ENCODE results near the gene PDE4D. TPM values are rescaled to one million over a fixed set of nuclear protein-coding genes. Genes with fewer than 3 reads are reported as not detected.

PDE4D gene
- total and polyA plus RNA-seq, 10 of the 15 experiments (the other 5 are each of a cell fraction or from before 2014, with no cell fraction given) = 0.87 to 4.1 (median 2.2) TPM

DNA sequence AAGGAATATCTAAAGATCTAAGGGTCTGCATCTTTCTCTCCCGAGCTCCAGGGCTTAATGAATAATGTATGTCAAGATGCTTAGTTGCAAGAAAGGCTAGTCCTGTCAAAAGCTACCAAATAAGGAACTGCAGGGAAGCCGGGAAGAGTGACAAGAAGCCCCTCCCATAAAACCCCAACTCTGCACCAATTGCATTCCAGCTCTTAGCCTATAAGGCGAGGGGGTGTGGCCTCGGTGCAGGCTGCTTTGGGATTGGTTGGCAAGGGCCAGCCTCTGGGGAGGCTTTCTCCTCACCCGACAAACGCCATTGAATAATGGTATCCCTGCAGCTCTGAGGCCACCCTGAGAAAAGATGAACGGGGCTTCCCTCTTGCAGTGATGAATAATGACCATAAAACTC, 893.7 kb downstream of the PDE4D start (continued):
- no peak for TF ChIP-seq FOS (IDR thresholded peaks at IDR 0.05; ENCODE audit: borderline replicate concordance, extremely low read depth, insufficient read length)
- TF ChIP-seq ZSCAN29 (IDR thresholded peaks at IDR 0.05) = no peak
- TF ChIP-seq, protein P1, sequence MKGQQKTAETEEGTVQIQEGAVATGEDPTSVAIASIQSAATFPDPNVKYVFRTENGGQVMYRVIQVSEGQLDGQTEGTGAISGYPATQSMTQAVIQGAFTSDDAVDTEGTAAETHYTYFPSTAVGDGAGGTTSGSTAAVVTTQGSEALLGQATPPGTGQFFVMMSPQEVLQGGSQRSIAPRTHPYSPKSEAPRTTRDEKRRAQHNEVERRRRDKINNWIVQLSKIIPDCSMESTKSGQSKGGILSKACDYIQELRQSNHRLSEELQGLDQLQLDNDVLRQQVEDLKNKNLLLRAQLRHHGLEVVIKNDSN (IDR thresholded peaks at IDR 0.05; ENCODE audit: borderline replicate concordance, extremely low read length, insufficient read depth, low read depth, low read length) = no peak
- TF ChIP-seq, protein P2, sequence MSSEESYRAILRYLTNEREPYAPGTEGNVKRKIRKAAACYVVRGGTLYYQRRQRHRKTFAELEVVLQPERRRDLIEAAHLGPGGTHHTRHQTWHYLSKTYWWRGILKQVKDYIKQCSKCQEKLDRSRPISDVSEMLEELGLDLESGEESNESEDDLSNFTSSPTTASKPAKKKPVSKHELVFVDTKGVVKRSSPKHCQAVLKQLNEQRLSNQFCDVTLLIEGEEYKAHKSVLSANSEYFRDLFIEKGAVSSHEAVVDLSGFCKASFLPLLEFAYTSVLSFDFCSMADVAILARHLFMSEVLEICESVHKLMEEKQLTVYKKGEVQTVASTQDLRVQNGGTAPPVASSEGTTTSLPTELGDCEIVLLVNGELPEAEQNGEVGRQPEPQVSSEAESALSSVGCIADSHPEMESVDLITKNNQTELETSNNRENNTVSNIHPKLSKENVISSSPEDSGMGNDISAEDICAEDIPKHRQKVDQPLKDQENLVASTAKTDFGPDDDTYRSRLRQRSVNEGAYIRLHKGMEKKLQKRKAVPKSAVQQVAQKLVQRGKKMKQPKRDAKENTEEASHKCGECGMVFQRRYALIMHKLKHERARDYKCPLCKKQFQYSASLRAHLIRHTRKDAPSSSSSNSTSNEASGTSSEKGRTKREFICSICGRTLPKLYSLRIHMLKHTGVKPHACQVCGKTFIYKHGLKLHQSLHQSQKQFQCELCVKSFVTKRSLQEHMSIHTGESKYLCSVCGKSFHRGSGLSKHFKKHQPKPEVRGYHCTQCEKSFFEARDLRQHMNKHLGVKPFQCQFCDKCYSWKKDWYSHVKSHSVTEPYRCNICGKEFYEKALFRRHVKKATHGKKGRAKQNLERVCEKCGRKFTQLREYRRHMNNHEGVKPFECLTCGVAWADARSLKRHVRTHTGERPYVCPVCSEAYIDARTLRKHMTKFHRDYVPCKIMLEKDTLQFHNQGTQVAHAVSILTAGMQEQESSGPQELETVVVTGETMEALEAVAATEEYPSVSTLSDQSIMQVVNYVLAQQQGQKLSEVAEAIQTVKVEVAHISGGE (CRISPR knock-in tag; IDR thresholded peaks at IDR 0.05) = no peak

DNA sequence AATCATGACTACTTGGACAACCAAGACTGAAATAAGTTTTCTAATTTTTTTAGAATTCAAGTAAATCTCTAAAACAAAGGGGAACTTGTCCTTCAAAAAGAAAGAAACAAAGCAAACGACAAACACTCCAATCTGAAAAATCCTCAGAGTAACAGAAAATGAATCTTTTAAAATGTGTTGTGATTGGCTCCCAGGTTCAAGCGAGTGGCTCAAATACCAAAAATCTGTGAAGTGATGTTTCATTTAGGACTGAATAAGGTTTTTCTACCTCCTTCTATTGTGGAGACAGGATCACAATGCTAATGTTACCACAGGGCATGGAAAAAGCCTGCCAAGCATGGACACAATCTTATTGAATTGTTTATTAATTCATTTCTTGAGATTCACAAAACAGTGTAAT, 895.0 kb downstream of the PDE4D start:
- BruUV-seq (replicated peaks) = no TSS peak
- TF ChIP-seq HDAC2 (IDR thresholded peaks at IDR 0.05) (no peak), HDAC6 (IDR thresholded peaks at IDR 0.05; ENCODE audit: unreplicated experiment) (no peak), CREM (IDR thresholded peaks at IDR 0.05; ENCODE audit: low read depth) (no peak), NR2C2 (IDR thresholded peaks at IDR 0.05; ENCODE audit: borderline replicate concordance, control insufficient read depth, insufficient read length, low read depth) (no peak), SMC3 (IDR thresholded peaks at IDR 0.05; ENCODE audit: borderline replicate concordance, low read length) (no peak), CEBPB (IDR thresholded peaks at IDR 0.05; ENCODE audit: borderline replicate concordance in 1 of 2, low read depth in 2 of 2, low read length in 2 of 2) (no peak)
- TF ChIP-seq, protein P3, sequence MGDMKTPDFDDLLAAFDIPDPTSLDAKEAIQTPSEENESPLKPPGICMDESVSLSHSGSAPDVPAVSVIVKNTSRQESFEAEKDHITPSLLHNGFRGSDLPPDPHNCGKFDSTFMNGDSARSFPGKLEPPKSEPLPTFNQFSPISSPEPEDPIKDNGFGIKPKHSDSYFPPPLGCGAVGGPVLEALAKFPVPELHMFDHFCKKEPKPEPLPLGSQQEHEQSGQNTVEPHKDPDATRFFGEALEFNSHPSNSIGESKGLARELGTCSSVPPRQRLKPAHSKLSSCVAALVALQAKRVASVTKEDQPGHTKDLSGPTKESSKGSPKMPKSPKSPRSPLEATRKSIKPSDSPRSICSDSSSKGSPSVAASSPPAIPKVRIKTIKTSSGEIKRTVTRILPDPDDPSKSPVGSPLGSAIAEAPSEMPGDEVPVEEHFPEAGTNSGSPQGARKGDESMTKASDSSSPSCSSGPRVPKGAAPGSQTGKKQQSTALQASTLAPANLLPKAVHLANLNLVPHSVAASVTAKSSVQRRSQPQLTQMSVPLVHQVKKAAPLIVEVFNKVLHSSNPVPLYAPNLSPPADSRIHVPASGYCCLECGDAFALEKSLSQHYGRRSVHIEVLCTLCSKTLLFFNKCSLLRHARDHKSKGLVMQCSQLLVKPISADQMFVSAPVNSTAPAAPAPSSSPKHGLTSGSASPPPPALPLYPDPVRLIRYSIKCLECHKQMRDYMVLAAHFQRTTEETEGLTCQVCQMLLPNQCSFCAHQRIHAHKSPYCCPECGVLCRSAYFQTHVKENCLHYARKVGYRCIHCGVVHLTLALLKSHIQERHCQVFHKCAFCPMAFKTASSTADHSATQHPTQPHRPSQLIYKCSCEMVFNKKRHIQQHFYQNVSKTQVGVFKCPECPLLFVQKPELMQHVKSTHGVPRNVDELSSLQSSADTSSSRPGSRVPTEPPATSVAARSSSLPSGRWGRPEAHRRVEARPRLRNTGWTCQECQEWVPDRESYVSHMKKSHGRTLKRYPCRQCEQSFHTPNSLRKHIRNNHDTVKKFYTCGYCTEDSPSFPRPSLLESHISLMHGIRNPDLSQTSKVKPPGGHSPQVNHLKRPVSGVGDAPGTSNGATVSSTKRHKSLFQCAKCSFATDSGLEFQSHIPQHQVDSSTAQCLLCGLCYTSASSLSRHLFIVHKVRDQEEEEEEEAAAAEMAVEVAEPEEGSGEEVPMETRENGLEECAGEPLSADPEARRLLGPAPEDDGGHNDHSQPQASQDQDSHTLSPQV (IDR thresholded peaks at IDR 0.05) = no peak

More for the DNA sequence above, 895.0 kb downstream of the PDE4D start:
- no peaks in the 10 kb centered on the region for H3K27me3 ChIP-seq (replicated peaks in 1 of 2; ENCODE audit: control insufficient read depth in 2 of 2, insufficient read depth in 2 of 2, low read length in 1 of 2)
- H3K9me3 ChIP-seq (replicated peaks; ENCODE audit: control insufficient read depth, insufficient read depth, low read length) = no peaks in the 10 kb centered on the region
- SMC1A ChIA-PET (ENCODE audit: uncharacterized antibody, unreplicated experiment) = interaction anchor here (1.0 to 1.7 kb wide), 3 partner anchors 9 to 113 kb away, joined by 3 to 4 read pairs (median 4); no protein-coding TSS in a partner anchor
- no peak overlapping the region for H2AFZ ChIP-seq (ENCODE audit: control insufficient read depth, low read depth, low read length)
- ATAC-seq (no peak), DNase-seq (ENCODE audit: low read depth, low spot score) (no peak), FAIRE-seq (no peak)
- no peaks in the 10 kb centered on the region for H3K36me3 ChIP-seq (ENCODE audit: control insufficient read depth in 2 of 2, insufficient read depth in 2 of 2, low read length in 1 of 2)
- no peak overlapping the region for H3K27ac ChIP-seq (ENCODE audit: control insufficient read depth, insufficient read depth)
- POLR2A ChIA-PET = no interaction called here
- intact Hi-C loops (cut with micrococcal nuclease; ENCODE audit: unreplicated experiment) = no loop called here
- RAD21 ChIA-PET (ENCODE audit: unreplicated experiment) = interaction anchor here (0.9 to 1.4 kb wide), 3 partner anchors 9 to 21 kb away, joined by 3 to 5 read pairs (median 3); no protein-coding TSS in a partner anchor
- H3K9ac ChIP-seq (ENCODE audit: control insufficient read depth, insufficient read depth, low read length) = no peak overlapping the region
- CTCF ChIA-PET = interaction anchor here (2.9 kb wide), 1 partner anchor 107 kb away, joined by 12 read pairs; no protein-coding TSS in a partner anchor
- no peak overlapping the region for H3K4me2 ChIP-seq (ENCODE audit: control insufficient read depth, insufficient read depth)
- WGBS (ENCODE audit: insufficient coverage, insufficient replicate concordance, low lambda C conversion rate, missing lambda C conversion rate) = 56% methylated on average over 2 of the region's 2 CpGs
- H3K4me1 ChIP-seq (ENCODE audit: control insufficient read depth, insufficient read depth, low read length) = no peaks in the 10 kb centered on the region; the same call in 1 of the 2 replicates
- H3K79me2 ChIP-seq (ENCODE audit: control insufficient read depth, insufficient read depth, low read length) = no peaks in the 10 kb centered on the region
- H3K4me3 ChIP-seq = no peak overlapping the region
- in situ Hi-C loops (cut with MboI) = no loop called here
- no peaks in the 10 kb centered on the region for H4K20me1 ChIP-seq (ENCODE audit: control insufficient read depth, insufficient read depth)

Data from GM12878 (cell line).